ENCODE measurements around the gene TSPEAR. TPM values are rescaled to one million over a fixed set of nuclear protein-coding genes. Genes with fewer than 3 reads are reported as not detected.
"Not testable (repeated sequence)": the region's sequence is repeated elsewhere in the genome, so short reads cannot be mapped to it uniquely, and the experiment has no call there.

Gene TSPEAR
- total and polyA plus RNA-seq, 2 donors (not counting 1 experiment from before 2014, with no cell fraction given), result not detected

DNA sequence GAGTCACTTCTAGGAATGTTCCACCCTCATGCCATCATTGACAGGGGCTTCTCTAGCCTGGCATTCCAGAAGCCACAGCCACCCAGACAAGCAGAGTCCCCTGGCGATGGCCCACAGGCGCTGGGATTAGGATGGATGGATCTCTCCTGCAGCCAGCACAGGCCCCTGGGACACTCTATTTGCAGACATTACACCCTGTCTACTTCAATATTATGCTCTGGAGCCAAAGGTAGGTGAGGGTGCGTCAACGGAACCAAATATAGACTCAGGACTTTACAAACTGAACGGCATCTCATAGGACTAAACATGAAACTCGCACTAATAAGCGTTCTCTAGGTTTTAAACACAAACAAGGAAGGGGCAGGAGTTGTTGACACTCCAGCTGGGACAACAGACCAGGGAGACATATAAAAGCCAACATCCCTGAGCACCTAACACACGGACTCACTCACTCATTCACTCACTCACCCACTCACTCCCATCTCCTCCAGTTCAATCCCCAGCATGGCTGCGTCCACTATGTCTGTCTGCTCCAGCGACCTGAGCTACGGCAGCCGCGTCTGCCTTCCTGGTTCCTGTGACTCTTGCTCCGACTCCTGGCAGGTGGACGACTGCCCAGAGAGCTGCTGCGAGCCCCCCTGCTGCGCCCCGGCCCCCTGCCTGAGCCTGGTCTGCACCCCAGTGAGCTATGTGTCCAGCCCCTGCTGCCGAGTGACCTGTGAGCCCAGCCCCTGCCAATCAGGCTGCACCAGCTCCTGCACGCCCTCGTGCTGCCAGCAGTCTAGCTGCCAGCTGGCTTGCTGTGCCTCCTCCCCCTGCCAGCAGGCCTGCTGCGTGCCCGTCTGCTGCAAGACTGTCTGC, 111.0 kb downstream of the TSPEAR start, which contains the start of gene KRTAP10-7:
TSS of gene KRTAP10-7 (plus strand) at position 480 of the 861 bp plus-strand sequence. CDS start at position 505, 25 bp downstream.
- H4K20me1 ChIP-seq (ENCODE audit: control insufficient read depth, insufficient read depth, low read length, poor library complexity, severe bottlenecking); H3K36me3 ChIP-seq (replicated peaks in 1 of 2; ENCODE audit: control extremely low read depth in 1 of 2, control insufficient read depth in 1 of 2, extremely low read depth in 1 of 2, insufficient read depth in 2 of 2, low read length in 1 of 2); H3K4me1 ChIP-seq (ENCODE audit: control insufficient read depth in 2 of 2, insufficient read depth in 2 of 2, low read length in 2 of 2); intact Hi-C loops (cut with micrococcal nuclease); H3K4me3 Mint-ChIP-seq; DNase-seq; H3K9ac ChIP-seq (ENCODE audit: low read length); H3K79me2 ChIP-seq (ENCODE audit: control insufficient read depth, insufficient read depth, low read length); H3K27ac ChIP-seq (ENCODE audit: low read length in 2 of 2); H3K4me3 ChIP-seq (ENCODE audit: control extremely low read depth in 1 of 5, extremely low read depth in 1 of 5, insufficient read depth in 1 of 5, low read depth in 2 of 5, low read length in 4 of 5); CTCF ChIA-PET; POLR2A ChIA-PET; H3K9me3 Mint-ChIP-seq (ENCODE audit: insufficient read depth); H3K4me1 Mint-ChIP-seq; ATAC-seq (ENCODE audit: low read depth); H2AFZ ChIP-seq (ENCODE audit: insufficient read depth, low read depth, low read length, poor library complexity, severe bottlenecking); H3K4me2 ChIP-seq (replicated peaks; ENCODE audit: low read depth, low read length, poor library complexity, severe bottlenecking): not testable (repeated sequence)
- 85% methylated on average over 11 of the region's 23 CpGs for WGBS (ENCODE audit: insufficient coverage)
- Histone ChIP-seq H3K9me3 (ENCODE audit: control extremely low read depth in 1 of 3, control insufficient read depth in 2 of 3, insufficient read depth in 1 of 3, low read length in 2 of 3) (peaks cover 0 to 19% (median 3%) of the 10 kb centered on the region in 3 donors), H3K27me3 (replicated peaks in 1 of 4; ENCODE audit: control extremely low read depth in 1 of 4, control insufficient read depth in 3 of 4, insufficient read depth in 4 of 4, low read length in 3 of 4) (peaks cover 0 to 13% (median under 1%) of the 10 kb centered on the region in 4 experiments)
- peaks cover 35% of the 10 kb centered on the region for H3K27me3 Mint-ChIP-seq
- peak within 1 kb of the TSS; percentile 34 for H3K27ac Mint-ChIP-seq

GRCh38 chr21:44599264-44600029, 111.9 kb downstream of the TSPEAR start:
- H3K27me3 Mint-ChIP-seq, result peaks cover 27% of the 10 kb centered on the region
- 85% methylated on average over 8 of the region's 8 CpGs for WGBS (ENCODE audit: insufficient coverage)
- POLR2A ChIA-PET, result no interaction called here

More at GRCh38 chr21:44599264-44600029, 111.9 kb downstream of the TSPEAR start:
- Mint-ChIP-seq H3K27ac (no peak overlapping the region), H3K4me1 (no peaks in the 10 kb centered on the region), H3K4me3 (no peak overlapping the region), H3K9me3 (ENCODE audit: insufficient read depth) (peaks cover 4% of the 10 kb centered on the region)
- H3K36me3 ChIP-seq (replicated peaks in 1 of 2; ENCODE audit: control extremely low read depth in 1 of 2, control insufficient read depth in 1 of 2, extremely low read depth in 1 of 2, insufficient read depth in 2 of 2, low read length in 1 of 2), result no peaks in the 10 kb centered on the region
- CTCF ChIA-PET, result no interaction called here
- no peak overlapping the region for H3K4me2 ChIP-seq (replicated peaks; ENCODE audit: low read depth, low read length, poor library complexity, severe bottlenecking)
- no peak overlapping the region for H3K4me3 ChIP-seq (ENCODE audit: control extremely low read depth in 1 of 5, extremely low read depth in 1 of 5, insufficient read depth in 1 of 5, low read depth in 2 of 5, low read length in 4 of 5)
- no peak overlapping the region for H3K9ac ChIP-seq (ENCODE audit: low read length)
- no peaks in the 10 kb centered on the region for H4K20me1 ChIP-seq (ENCODE audit: control insufficient read depth, insufficient read depth, low read length, poor library complexity, severe bottlenecking)
- H3K27me3 ChIP-seq (replicated peaks in 1 of 4; ENCODE audit: control extremely low read depth in 1 of 4, control insufficient read depth in 3 of 4, insufficient read depth in 4 of 4, low read length in 3 of 4), result peaks cover 0 to 13% (median 0%) of the 10 kb centered on the region in 4 experiments
- H2AFZ ChIP-seq (ENCODE audit: insufficient read depth, low read depth, low read length, poor library complexity, severe bottlenecking), result no peak overlapping the region
- TF ChIP-seq EZH2 (IDR thresholded peaks at IDR 0.05; ENCODE audit: borderline replicate concordance, insufficient read depth, low read depth, low read length, poor library complexity, severe bottlenecking), result no peak
- TF ChIP-seq, protein P1, sequence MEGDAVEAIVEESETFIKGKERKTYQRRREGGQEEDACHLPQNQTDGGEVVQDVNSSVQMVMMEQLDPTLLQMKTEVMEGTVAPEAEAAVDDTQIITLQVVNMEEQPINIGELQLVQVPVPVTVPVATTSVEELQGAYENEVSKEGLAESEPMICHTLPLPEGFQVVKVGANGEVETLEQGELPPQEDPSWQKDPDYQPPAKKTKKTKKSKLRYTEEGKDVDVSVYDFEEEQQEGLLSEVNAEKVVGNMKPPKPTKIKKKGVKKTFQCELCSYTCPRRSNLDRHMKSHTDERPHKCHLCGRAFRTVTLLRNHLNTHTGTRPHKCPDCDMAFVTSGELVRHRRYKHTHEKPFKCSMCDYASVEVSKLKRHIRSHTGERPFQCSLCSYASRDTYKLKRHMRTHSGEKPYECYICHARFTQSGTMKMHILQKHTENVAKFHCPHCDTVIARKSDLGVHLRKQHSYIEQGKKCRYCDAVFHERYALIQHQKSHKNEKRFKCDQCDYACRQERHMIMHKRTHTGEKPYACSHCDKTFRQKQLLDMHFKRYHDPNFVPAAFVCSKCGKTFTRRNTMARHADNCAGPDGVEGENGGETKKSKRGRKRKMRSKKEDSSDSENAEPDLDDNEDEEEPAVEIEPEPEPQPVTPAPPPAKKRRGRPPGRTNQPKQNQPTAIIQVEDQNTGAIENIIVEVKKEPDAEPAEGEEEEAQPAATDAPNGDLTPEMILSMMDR (IDR thresholded peaks at IDR 0.05), result no peak
- H3K27ac ChIP-seq (ENCODE audit: low read length in 2 of 2), result no peak overlapping the region
- no peaks in the 10 kb centered on the region for H3K79me2 ChIP-seq (ENCODE audit: control insufficient read depth, insufficient read depth, low read length)
- no peak for ATAC-seq (ENCODE audit: low read depth)
- no peak for DNase-seq
- intact Hi-C loops (cut with micrococcal nuclease), result no loop called here
- H3K4me1 ChIP-seq (ENCODE audit: control insufficient read depth in 2 of 2, insufficient read depth in 2 of 2, low read length in 2 of 2), result no peaks in the 10 kb centered on the region
- peaks cover 0 to 19% (median 3%) of the 10 kb centered on the region in 3 donors for H3K9me3 ChIP-seq (ENCODE audit: control extremely low read depth in 1 of 3, control insufficient read depth in 2 of 3, insufficient read depth in 1 of 3, low read length in 2 of 3)

Measured in B cell (primary cell).